GM10266 (cell line): Measurements from ENCODE around the gene OPN5.

ENCODE experiments used
- DNase-seq: peaks from one replicate; pipeline ENCODE4 v3.0.0; 2012; ENCODE audit errors: extremely low spot score
- CTCF ChIP-seq: IDR thresholded peaks from 2 replicates; pipeline ENCODE4 v1.5.1; 2012; ENCODE audit warnings: mild to moderate bottlenecking, low read depth; ENCODE audit not compliant: control insufficient read depth, insufficient read depth; ENCODE audit errors: missing control alignments

OPN5 gene

GRCh38 chr6:47854971-47855370 is 73.1 kb downstream of the OPN5 start:
- TF ChIP-seq CTCF, result no peak
- no peak for DNase-seq

DNA sequence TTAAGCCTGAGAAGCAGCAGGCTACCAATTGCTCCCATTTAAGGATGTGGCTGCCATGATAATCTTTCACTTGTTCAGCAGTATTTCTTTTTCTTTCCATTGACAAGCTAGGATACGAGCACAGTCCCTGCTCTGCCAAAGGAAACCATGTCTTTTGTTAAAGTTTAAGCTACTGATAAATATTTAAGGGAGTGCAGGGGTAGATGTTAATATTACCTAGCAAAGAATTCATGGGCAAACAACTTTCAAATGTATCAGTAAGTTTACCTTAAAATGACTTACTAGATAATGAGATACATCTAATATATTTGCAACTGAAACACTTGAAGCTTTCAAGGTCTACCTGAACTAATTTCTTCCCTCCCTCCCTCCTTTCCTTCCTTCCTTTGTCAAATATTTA is 77.3 kb downstream of the OPN5 start:
- TF ChIP-seq CTCF, result no peak
- DNase-seq, result no peak

GRCh38 chr6:47862731-47863130 is 80.9 kb downstream of the OPN5 start:
- DNase-seq, result no peak
- TF ChIP-seq CTCF, result no peak

DNA sequence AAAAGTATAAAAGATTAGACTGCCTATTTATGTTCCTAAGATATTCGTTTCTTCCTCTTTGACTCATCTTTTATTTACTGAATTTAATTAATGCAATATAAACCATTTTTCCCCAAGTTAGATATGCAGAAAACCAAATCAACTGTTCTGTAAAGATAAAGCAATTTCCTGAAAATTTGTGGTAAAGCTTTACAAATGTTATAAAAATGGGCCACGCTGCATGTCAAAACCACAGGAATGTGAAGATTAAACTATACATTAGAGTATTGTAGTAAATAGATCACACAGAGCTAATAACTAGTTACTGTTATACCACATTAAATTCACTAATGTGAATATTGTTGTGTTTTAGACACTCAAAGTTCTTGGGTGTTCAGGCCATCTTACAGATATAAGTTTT is 83.4 kb downstream of the OPN5 start:
- TF ChIP-seq CTCF, result no peak

DNA sequence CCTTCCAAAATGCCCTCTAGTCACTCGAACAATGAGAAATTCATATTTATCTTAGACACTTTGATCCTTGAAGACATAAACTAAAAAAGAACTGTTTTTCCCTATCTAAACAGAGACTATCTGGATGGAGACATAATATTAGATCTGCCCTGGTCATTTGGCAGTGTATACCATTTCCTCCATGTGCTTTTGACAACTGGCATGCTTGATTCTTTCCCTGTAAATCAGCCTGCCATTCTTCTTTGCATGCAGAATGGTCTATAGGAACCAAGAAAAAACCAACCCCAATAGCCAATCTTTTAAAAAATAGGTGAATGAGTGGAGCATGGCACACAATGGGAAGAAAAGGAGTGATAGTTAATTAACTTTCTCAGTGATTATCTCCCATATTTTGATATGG is 93.8 kb downstream of the OPN5 start:
- no peak for TF ChIP-seq CTCF
- no peak for DNase-seq

More for the DNA sequence above, 83.4 kb downstream of the OPN5 start:
- DNase-seq, result no peak
